ENCODE data around the gene IDH2.

GRCh38 chr15:90145259-90145658, 43.0 kb upstream of the IDH2 start:
- TF ChIP-seq POLR2A (IDR thresholded peaks at IDR 0.05) (no peak), CTCF (IDR thresholded peaks at IDR 0.05) (no peak)
